Activated T-helper 9 cell treated with anti-CD3 and anti-CD28 coated beads, Interleukin-2, amount 50 U/mL, for 16 hours (primary cell): ENCODE results near the gene PIK3C2G.

Experiments used
- DNase-seq: peaks from one replicate; pipeline ENCODE4 v3.0.0-alpha.2; 2020; ENCODE audit warnings: low read depth

PIK3C2G gene

GRCh38 chr12:18556161-18556560 lies 294.8 kb downstream of the PIK3C2G start:
- DNase-seq: no peak

DNA sequence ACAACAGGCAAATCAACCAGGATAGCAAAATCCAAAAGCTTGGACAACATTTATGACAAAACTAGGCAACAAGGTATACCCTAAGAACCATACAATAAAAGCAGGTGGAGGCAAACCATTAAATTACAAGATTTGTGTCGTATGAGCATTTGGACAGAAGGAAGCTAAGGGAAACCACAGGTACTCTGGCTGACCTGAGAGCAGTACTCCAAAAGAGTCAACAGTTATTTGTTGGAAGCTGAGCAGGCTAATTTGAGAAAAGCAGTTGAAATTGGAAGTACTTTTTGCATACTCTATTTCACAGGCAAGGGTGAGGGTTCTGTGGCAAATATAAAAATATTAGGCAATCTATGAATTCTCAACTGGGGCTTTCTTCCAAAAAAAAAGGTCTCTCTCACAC lies 297.9 kb downstream of the PIK3C2G start:
- DNase-seq: no peak

- DNase-seq: no peak
Observed at GRCh38 chr12:18562531-18562930, 301.2 kb downstream of the PIK3C2G start.

- no peak for DNase-seq
Observed at GRCh38 chr12:18564306-18564705, 303.0 kb downstream of the PIK3C2G start.

DNA sequence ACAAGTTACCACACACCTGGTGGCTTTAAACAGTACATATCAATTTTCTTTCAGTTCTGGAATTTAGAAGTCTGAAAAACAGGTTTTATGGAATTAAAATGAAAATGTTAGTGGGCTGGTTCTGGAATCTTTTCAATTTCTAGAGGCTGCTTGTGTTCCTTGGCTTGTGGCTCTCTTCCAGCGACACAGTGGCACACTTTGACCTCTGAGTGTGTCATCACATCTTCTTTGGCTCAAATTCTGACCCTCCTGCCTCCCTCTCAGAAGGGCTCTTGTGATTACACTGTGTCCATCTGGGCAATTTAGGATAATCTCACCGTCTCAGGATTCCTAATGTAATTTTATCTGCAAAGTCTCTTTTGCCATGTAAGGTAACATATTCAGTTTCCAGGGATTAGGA lies 306.5 kb downstream of the PIK3C2G start:
- DNase-seq: no peak

GRCh38 chr12:18570543-18570942 lies 309.2 kb downstream of the PIK3C2G start:
- DNase-seq: no peak

- DNase-seq: no peak
Observed at GRCh38 chr12:18576104-18576626, 314.8 kb downstream of the PIK3C2G start.

GRCh38 chr12:18576648-18577047 lies 315.3 kb downstream of the PIK3C2G start:
- DNase-seq: no peak

DNA sequence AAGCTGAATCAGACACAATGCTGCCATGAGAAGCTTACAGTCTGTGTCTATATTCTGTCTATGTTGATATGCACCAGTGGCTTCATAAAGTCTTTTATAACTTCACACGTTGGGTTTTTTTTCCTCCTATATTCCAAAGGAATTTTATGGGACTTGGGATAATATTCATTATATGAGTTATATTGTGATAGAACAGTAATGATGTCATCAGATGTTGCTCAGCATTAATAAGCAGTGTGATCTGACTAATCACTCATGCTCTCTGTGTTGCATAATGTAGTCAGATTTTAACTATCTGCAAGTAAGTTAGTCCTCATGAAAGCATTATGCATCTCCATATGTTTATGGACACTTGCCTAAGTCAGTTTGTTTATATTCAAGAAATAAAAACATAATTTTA lies 316.9 kb downstream of the PIK3C2G start:
- DNase-seq: no peak

GRCh38 chr12:18580291-18580690 lies 319.0 kb downstream of the PIK3C2G start:
- no peak for DNase-seq

GRCh38 chr12:18580706-18581105 lies 319.4 kb downstream of the PIK3C2G start:
- DNase-seq: no peak

DNA sequence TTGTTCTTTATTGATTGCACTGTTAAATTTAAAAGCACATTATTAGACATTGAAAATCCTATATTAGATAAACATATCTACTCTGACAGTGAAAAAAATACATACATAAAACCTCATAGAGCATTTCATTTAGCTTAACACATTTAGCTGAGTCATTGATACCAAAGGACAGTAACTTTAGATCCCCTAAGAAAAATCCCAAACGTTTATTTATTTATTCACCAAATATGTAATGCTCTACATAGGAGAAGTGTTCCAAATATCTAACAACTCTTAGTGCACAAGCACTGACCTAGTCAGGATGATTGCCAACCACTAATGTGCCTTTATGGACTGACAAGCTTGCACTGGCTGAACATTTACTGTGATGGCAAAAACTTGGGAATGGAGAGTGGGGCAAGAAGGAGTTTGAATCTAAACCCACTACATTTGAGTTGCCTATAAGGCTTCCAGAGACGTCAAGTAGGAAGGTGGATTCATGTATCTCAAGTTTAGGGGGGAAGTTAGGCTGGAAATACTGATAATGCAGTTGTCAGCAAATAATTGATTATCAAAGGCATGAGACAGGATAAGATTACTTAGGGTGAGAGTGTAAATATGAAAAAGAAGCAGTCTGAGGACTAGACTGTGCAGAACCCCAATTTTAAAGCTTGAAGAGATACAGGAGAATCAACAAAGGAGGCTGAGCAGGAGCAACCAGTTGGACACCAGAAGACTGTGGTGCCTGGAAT lies 320.1 kb downstream of the PIK3C2G start:
- DNase-seq: no peak

GRCh38 chr12:18583655-18584054 lies 322.3 kb downstream of the PIK3C2G start:
- DNase-seq: no peak

GRCh38 chr12:18586581-18586980 lies 325.3 kb downstream of the PIK3C2G start:
- no peak for DNase-seq

GRCh38 chr12:18589316-18589715 lies 328.0 kb downstream of the PIK3C2G start:
- no peak for DNase-seq

DNA sequence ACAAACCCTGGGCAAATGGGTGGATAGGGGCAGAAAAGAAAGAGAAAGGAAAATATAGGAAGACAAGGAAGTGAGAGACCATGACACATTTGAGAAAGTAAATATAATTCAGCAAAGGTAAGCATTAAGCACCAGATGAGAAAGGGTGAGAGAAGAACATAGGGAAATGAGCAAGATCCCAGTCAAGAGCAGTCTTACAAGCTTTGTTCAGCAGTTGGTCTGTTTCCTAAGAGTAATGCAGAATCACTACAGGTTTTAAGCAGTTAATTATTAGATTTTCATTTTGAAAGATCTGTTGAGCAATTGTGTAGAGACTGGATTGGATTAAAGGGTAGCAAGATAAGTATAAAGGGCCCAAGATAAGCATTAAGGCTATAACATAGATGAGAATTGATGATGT lies 330.2 kb downstream of the PIK3C2G start:
- DNase-seq: no peak

- no peak for DNase-seq
Observed at GRCh38 chr12:18595412-18595811, 334.1 kb downstream of the PIK3C2G start.

GRCh38 chr12:18601962-18602361 lies 340.6 kb downstream of the PIK3C2G start:
- no peak for DNase-seq

DNA sequence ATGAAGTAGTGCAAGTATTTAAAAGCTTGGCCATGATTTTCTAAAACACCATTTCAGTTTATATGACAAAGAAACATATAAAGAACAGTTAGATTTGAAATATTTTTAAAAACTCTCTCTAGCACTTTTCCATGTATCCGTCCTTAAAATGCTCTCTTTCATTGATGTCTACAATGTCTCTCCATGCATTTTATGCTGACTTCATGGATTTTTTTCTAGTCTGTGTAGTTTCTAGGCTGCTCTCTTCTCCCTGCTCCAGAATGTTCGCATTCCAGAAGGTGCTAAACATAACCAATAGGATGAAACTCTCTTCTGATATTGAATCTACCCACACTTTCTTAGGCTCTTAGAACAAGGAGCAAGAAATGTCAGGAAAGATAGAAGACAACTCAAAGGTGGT lies 351.7 kb downstream of the PIK3C2G start:
- DNase-seq: no peak

GRCh38 chr12:18620986-18621385 lies 359.7 kb downstream of the PIK3C2G start:
- DNase-seq: no peak

- no peak for DNase-seq
Observed at GRCh38 chr12:18629445-18629844, 368.1 kb downstream of the PIK3C2G start.

DNA sequence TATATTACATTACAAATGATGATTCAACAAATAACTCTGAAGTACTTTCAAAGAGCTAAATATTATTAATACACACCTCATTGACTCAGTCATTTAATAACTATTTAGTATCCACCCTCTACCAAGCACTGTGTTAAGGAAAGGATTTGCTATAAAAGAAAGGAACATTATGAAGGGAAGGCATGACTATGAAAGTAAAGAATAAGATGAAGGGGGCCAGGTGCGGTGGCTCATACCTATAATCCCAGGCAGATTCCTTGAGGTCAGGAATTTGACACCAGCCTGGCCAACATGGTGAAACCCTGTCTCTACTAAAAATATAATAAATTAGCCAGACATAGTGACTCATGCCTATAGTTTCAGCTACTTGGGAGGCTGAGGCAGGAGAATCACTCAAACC lies 368.6 kb downstream of the PIK3C2G start:
- no peak for DNase-seq

DNA sequence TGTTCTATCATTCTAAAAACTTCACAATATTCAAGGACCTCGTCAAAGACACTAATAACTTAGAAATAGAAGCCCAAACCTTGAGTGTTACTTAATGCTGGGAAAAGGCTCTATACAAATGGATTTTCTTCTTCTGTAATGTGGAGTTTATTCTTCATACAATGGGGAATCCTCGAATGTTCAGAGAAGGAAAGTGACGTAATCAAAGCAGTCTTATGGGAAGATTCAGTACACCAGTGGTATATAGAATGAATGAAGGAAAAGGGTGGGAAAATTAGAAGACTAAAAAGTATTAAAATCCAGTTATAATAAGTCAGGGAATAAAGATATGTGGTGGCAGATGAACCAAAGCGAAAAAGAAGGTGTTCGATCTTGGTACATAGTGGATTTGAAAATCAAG lies 370.0 kb downstream of the PIK3C2G start:
- DNase-seq: no peak

DNA sequence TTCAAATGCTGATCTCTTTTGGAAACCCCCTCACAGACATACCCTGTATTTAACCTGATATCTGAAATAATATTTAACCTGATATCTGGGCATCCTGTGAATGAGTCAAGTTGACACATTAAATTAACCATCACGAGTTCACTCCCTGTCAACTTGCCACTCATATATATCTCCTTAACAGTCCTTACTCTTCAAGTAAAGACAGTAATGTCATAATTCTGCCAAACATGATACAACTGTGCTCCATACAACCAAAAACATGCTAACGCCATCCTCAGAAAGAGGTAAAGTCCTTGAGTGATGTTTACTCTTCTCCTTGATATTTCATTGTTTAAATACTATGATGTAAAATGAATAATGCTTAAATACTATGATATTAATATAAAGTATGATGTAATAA lies 371.5 kb downstream of the PIK3C2G start:
- DNase-seq: no peak
